SK-N-SH treated with all-trans-retinoic acid at 6 μM for 48 hours (cell line): ENCODE results near the gene OR13A1.
"Not testable (repeated sequence)": the region's sequence is repeated elsewhere in the genome, so short reads cannot be mapped to it uniquely, and the experiment has no call there.

Experiments
- ATAC-seq: fragments of 200-7000 bp; cut with Tn5 transposase; 3 replicates; pipeline ENCODE4 v1.9.1; 2020; ENCODE audit warnings: mild to moderate bottlenecking, moderate library complexity
- ARNTL ChIP-seq: fragments of 450-650 bp; formaldehyde crosslinking; IDR thresholded peaks from 2 replicates; pipeline ENCODE4 v1.5.0; 2020; ENCODE audit warnings: low read depth, mild to moderate bottlenecking, moderate library complexity, borderline replicate concordance
- BACH2 ChIP-seq: fragments of 250-450 bp; sonication (Bioruptor Pico); IDR thresholded peaks from 2 replicates; pipeline ENCODE4 v1.9.0; 2021; ENCODE audit warnings: mild to moderate bottlenecking, borderline replicate concordance
- CREB5 ChIP-seq: fragments of 250-450 bp; sonication (Bioruptor Pico); IDR thresholded peaks from 2 replicates; pipeline ENCODE4 v1.5.1; 2020; ENCODE audit warnings: low read depth, mild to moderate bottlenecking, moderate library complexity
- CSDC2 ChIP-seq: fragments of 250-450 bp; sonication (Bioruptor Pico); IDR thresholded peaks from 2 replicates; pipeline ENCODE4 v1.5.0; 2020; ENCODE audit warnings: mild to moderate bottlenecking, moderate library complexity
- CSRNP3 ChIP-seq: fragments of 250-450 bp; sonication (Bioruptor Pico); IDR thresholded peaks from 2 replicates; pipeline ENCODE4 v1.5.1; 2021; ENCODE audit warnings: mild to moderate bottlenecking, moderate library complexity
- GLIS3 ChIP-seq: fragments of 250-450 bp; sonication (Bioruptor Pico); IDR thresholded peaks from 2 replicates; pipeline ENCODE4 v1.5.0; 2020; ENCODE audit warnings: mild to moderate bottlenecking, moderate library complexity
- OSR1 ChIP-seq: fragments of 250-450 bp; sonication (Bioruptor Pico); IDR thresholded peaks from 2 replicates; pipeline ENCODE4 v1.8.0; 2022; ENCODE audit warnings: moderate library complexity, mild to moderate bottlenecking, inconsistent platforms
- PATZ1 ChIP-seq: fragments of 250-450 bp; sonication (Bioruptor Pico); IDR thresholded peaks from 2 replicates; pipeline ENCODE4 v1.8.0; 2020; ENCODE audit warnings: mild to moderate bottlenecking, moderate library complexity, borderline replicate concordance
- POU6F1 ChIP-seq: fragments of 250-450 bp; sonication (Bioruptor Pico); IDR thresholded peaks from 2 replicates; pipeline ENCODE4 v1.8.0; 2021; ENCODE audit warnings: low read depth, mild to moderate bottlenecking, moderate library complexity, borderline replicate concordance
- PPARA ChIP-seq: fragments of 250-450 bp; sonication (Bioruptor Pico); IDR thresholded peaks from 2 replicates; pipeline ENCODE4 v1.5.0; 2020; ENCODE audit warnings: mild to moderate bottlenecking, borderline replicate concordance
- RARB ChIP-seq: fragments of 250-450 bp; sonication (Bioruptor Pico); IDR thresholded peaks from 2 replicates; pipeline ENCODE4 v1.8.0; 2021; ENCODE audit warnings: mild to moderate bottlenecking, moderate library complexity
- SNAI2 ChIP-seq: fragments of 250-450 bp; sonication (Bioruptor Pico); IDR thresholded peaks from 2 replicates; pipeline ENCODE4 v1.5.0; 2020; ENCODE audit warnings: mild to moderate bottlenecking, moderate library complexity
- TCF4 ChIP-seq: fragments of 250-450 bp; sonication (Bioruptor Pico); IDR thresholded peaks from 2 replicates; pipeline ENCODE4 v1.8.0; 2021; ENCODE audit warnings: mild to moderate bottlenecking, moderate library complexity, borderline replicate concordance
- TSHZ2 ChIP-seq: fragments of 250-450 bp; sonication (Bioruptor Pico); IDR thresholded peaks from 2 replicates; pipeline ENCODE4 v1.5.0; 2020; ENCODE audit warnings: mild to moderate bottlenecking, moderate library complexity
- ZC3H10 ChIP-seq: fragments of 250-450 bp; sonication (Bioruptor Pico); IDR thresholded peaks from 2 replicates; pipeline ENCODE4 v1.5.1; 2021; ENCODE audit warnings: mild to moderate bottlenecking, moderate library complexity
- ZFP30 ChIP-seq: fragments of 450-650 bp; formaldehyde crosslinking; IDR thresholded peaks from 2 replicates; pipeline ENCODE4 v1.5.0; 2022; ENCODE audit warnings: mild to moderate bottlenecking, moderate library complexity
- ZNF565 ChIP-seq: fragments of 450-650 bp; formaldehyde crosslinking; conservative IDR thresholded peaks from 2 replicates; pipeline ENCODE4 v1.5.0; 2020; ENCODE audit warnings: low read depth, mild to moderate bottlenecking, moderate library complexity
- ZNF70 ChIP-seq: fragments of 450-650 bp; formaldehyde crosslinking; IDR thresholded peaks from 2 replicates; pipeline ENCODE4 v1.5.0; 2020; ENCODE audit warnings: mild to moderate bottlenecking, moderate library complexity
- ZNF8 ChIP-seq: fragments of 450-650 bp; formaldehyde crosslinking; IDR thresholded peaks from 2 replicates; pipeline ENCODE4 v1.5.0; 2020; ENCODE audit warnings: mild to moderate bottlenecking, moderate library complexity

OR13A1 gene

GRCh38 chr10:45315508-45315907 lies at the start of gene OR13A1:
TSS of gene OR13A1 (minus strand) at chr10:45315608. CDS start at chr10:45304422, 11,186 bp downstream.
- TF ChIP-seq ARNTL (CRISPR knock-in tag) (no peak), TSHZ2 (CRISPR knock-in tag) (no peak), OSR1 (CRISPR knock-in tag) (no peak), PPARA (CRISPR knock-in tag) (no peak), GLIS3 (CRISPR knock-in tag) (no peak), BACH2 (CRISPR knock-in tag) (no peak)
- no peak for ATAC-seq

- not testable (repeated sequence) for ATAC-seq
These were observed 46.8 kb upstream of the OR13A1 start for GRCh38 chr10:45361983-45362799.

- ATAC-seq = not testable (repeated sequence)
These were observed 43.6 kb upstream of the OR13A1 start for GRCh38 chr10:45358961-45359360.

GRCh38 chr10:45355494-45355893 lies 40.1 kb upstream of the OR13A1 start:
- no peak for TF ChIP-seq RARB (CRISPR knock-in tag)
- TF ChIP-seq CSDC2 = no peak
- TF ChIP-seq ZNF70 = no peak
- no peak for TF ChIP-seq PPARA (CRISPR knock-in tag)
- TF ChIP-seq ARNTL (CRISPR knock-in tag) = no peak
- no peak for TF ChIP-seq CSRNP3
- TF ChIP-seq TCF4 (CRISPR knock-in tag) = no peak
- TF ChIP-seq ZNF565 (CRISPR knock-in tag) = no peak
- no peak for TF ChIP-seq BACH2 (CRISPR knock-in tag)
- TF ChIP-seq GLIS3 (CRISPR knock-in tag) = no peak
- no peak for TF ChIP-seq CREB5 (CRISPR knock-in tag)
- no peak for TF ChIP-seq SNAI2 (CRISPR knock-in tag)
- TF ChIP-seq ZC3H10 = no peak
- no peak for ATAC-seq

GRCh38 chr10:45354261-45354660 lies 38.9 kb upstream of the OR13A1 start:
- no peak for ATAC-seq
- TF ChIP-seq OSR1 (CRISPR knock-in tag) (no peak), ZNF565 (CRISPR knock-in tag) (no peak), POU6F1 (no peak), ARNTL (CRISPR knock-in tag) (no peak), ZNF8 (CRISPR knock-in tag) (no peak), TSHZ2 (CRISPR knock-in tag) (no peak), ZC3H10 (no peak), ZNF70 (no peak), TCF4 (CRISPR knock-in tag) (no peak), PATZ1 (CRISPR knock-in tag) (no peak), GLIS3 (CRISPR knock-in tag) (no peak), ZFP30 (CRISPR knock-in tag) (no peak)
